Right kidney (tissue), 1 donor: ENCODE results near the gene TTC21A.
"Not testable (repeated sequence)": the region's sequence is repeated elsewhere in the genome, so short reads cannot be mapped to it uniquely, and the experiment has no call there.

Source experiments
- DNase-seq: peaks from one replicate; pipeline ENCODE4 v3.0.0-alpha.2; 2016

The TTC21A gene

DNA sequence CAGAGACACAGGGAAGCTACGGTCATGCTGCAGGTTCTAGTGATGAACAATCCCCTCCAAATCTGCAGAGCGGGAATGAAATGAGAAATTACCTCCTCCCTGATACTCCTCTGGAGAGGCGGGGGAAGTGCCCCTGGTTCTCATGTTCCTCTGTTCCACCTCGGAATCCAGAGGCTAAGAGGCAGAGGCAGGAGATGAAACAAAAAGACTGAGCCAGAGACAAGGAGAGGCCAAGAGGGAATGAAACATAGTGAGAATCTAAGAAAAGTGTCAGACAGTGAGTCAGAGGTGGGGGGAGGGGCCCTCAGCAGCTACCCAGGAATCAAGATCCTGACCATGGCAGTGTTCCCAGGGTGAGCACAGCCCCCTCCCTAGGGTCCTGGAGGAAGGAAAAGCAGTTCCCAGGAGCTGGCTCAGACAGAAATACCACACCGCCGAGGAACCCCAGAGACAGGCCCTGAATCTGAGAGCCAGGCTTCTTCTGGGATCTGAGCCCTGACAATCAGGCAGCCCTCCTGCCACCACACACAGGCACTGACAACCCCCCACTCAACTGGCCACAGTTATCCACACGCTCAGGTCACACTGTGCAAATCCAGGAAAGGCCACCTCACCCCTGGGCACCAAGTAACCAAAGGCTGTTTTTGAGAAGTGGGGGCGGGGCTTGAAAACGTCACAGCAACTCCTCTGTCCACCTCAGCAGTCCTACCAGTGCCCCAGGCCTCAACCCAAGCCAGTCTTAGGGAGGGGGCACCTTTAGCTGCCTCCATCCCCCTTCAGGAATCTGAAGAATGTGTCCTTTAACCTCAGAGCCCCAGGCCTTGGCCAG lies 43.5 kb downstream of the TTC21A start:
- peak; percentile 70 for DNase-seq

DNA sequence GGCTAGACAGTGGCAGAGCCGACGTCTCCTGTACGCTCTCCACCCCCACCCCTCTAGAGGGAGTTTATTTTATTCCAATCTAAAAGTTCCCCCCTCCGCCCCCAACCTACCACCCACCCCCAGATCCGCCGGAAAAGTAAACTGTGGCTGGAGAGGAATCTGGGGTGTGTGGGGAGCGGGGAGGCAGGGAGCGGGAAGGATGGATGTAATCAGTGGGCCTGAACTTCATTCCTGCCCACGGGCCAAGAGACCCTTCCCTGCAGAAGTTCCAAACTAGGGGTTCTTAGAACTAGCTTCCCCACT lies 46.4 kb downstream of the TTC21A start:
- no peak for DNase-seq

DNA sequence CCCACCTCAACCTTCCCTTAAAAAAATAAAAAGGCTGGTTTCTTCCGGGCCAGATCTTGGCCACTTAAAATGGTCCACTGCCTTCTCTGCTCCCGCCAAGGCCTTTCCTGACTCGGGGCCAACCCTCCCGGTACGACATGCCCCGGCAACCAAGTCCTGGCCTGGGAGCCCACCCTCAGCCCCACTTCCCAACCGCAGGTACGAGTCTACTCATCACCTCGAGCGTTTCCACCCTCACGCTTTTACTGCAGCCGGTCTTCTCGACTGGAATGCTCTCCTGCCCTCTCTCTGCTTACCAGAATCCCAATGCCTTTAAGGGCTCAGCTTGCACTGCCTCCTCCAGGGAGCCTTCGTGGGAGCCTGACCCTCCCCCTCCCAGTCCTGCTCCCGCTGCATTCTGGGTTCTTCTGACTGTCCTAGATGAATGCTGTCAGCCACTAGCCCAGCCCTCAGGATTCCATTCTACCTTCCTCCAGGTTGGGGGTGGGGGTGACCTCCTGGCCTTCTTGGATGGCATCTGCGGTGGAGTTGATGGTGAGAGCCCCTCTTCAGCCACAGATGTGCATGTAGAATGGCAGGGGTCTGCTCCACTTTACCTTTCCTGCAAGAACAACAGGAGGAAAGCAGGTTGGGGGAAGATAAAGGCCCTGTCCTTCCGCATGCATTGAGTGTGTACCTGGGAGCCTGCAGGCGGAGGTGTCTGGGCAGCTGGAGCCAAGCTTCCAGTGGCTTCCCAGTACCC lies 47.0 kb downstream of the TTC21A start:
- DNase-seq = peak; percentile 57

DNA sequence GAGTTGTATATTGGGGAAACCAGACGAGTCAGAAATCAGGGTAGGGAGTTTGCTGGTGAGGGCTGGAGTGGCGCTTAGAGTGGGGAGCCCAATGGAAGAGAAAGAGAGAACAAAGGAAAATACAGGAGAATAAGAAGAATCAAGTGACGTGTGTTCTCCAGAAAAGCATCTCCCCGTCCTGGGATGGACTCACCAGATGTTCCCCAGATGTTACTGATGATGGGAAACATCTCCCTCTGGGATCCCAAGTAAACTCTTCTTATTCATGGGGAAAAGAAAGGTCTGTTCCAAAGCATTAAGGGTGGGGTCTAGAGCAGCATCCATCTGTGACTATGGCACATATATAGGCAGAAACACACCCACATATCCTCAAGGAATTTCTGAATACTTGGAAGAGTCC lies 48.9 kb downstream of the TTC21A start:
- no peak for DNase-seq

DNA sequence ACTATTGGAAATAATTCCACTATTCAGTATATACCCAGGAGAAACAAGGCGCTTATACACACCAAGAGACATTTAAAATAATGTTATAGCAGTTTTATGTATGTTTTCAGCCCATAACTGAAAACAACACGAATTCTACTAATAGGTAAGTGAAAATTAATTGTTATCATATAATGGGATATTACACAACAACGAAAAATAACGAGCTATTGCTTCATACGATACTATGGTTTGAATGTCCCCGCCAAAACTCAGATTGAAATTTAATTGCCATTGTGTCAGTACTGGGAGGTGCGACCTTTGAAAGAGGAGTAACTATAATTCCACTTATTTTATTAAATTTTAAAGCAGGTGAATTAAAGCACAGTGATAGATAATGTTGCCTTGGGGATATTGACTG lies 49.9 kb downstream of the TTC21A start:
- no peak for DNase-seq

DNA sequence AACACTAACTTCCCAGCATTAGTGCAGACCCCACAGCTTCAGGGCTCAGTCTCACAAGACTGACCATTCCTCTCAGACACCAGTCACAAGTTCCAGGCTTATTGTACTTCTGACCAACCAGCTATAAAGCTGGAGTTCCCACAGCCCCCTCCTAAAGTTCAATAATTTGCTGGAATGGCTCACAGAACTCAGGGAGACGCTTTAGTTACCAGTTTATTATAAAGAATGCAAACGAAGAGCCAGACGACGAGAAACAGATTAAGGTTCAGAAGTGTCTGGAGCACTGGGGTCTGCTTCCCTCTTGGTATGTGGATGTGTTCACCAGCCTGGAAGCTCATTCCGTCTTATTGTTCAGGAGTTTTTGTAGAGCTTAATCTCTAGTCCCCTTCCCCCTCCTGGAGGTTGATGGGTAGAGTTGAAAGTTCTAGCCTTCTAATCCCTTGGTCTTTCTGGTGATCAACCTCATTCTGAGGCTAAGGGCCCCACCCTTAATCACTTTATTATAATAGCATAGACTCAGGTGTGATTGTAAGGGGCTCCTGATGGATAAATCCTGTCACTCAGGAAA lies 50.8 kb downstream of the TTC21A start:
- no peak for DNase-seq

DNA sequence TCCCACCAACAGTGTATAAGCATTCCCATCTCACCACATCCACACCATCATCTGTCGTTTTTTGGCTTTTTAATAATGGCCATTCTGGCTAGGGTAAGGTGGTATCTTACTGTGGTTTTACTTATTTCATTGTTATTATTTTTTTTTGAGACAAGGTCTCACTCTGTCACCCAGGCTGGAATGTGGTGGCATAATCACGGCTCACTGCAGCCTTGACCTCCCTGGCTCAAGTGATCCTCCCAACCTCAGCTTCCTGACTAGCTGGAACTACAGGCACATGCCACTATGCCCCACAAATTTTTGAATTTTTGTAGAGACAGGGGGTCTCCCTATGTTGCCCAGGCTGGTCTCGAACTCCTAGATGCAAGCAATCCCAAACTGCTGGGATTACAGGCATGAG lies 56.9 kb downstream of the TTC21A start:
- DNase-seq = no peak

DNA sequence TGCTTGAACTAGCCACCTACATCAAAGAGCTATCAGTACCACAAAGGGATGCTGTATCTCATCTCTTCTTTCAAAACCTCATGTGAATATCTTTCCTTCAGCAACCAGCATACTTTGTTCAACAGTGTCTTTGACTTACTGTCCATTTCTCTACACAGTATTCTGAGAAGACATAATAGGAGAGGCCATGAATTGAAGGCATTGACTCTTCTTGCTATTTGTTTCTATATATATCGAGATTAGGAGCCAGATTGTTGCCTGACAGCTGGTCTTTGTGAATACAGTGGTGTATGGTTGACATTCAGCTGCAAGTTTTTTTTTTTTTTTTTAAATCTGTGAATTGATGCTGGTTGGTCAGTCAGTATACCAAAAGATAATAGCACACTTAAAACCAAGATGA lies 58.0 kb downstream of the TTC21A start:
- DNase-seq = peak; percentile 0

DNA sequence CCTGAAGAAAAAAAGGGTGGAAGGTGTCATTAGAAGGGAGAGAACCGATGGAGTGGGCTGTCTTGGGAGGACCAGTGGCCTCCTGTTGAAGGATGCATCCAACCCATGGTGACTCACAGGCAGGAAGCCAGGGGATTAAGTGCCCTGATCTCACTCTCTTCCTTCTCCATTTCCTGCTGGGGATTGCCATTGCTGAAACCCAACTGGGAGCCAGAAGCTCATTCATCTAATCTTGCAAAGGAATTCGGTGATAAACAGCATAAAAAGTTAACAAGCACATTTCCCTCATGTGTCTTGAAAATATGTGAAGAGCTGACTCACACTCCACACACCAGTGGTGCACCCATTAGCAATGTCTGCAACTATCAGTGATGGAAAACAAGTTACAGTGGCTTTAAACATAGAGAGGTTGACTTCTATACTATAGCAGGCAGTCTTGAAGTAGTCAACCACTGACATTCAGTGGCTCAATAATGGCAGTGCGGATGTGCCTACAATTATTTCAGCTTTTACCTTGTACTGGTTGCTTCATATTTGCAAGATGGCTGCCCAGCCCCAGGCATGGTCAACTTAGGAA lies 58.7 kb downstream of the TTC21A start:
- peak; percentile 0 for DNase-seq

DNA sequence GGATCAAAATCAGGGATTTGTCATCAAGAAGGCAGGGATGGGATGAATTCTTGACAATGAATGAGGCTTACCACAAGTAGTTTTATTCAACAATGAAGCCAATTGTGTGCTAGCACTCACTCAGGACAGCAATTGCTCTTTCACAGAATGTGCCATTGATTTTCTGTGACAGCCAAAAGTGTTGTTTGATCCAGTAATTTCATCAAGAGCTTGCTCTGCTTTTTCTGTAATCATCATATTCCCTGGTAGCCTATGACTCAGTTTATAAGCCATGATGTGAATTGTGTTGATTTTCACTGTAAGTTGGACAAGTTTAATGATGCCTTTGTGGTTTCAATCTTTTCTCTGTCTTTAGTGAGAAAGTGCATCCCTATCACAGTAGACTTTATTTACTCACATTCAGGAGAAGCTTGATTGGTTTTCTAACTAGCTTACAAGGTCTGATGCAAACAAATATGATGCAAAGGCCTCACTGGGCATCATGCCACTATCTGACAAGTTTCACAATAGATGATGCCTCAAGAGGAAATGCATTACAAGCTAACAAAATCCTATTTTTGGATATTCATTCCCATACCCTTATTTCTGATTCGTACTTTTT lies 59.6 kb downstream of the TTC21A start:
- peak; percentile 0 for DNase-seq

DNA sequence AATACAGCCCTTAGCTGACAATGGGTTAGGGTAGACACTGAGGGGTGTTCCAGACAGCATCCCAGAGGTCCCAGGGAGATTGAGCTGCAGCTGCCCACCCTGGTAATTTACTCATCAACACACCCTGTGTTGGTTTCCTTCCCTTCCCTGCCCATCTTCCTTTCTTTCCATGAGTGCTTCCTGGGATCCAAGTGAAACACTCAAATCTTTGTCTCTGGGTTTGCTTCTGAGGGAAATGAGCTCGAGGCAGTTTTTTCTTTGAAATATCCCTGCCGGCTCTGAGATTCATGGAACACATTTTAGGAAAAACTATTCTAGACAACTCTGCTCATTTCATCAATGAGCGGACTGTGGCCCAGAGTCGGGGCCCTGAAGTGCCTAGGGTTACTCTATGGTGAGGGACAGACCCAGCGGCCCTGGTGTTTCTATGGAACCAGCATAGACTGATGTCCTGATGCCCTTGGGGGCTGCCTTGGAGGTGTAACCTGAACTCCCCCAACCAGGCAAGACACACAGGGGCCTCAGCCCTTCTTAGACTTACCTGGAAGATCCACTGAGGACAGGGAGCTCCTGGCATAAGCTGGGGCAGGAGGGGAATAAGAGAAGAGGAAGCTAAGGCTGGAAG lies 60.8 kb downstream of the TTC21A start:
- peak; percentile 0 for DNase-seq

DNA sequence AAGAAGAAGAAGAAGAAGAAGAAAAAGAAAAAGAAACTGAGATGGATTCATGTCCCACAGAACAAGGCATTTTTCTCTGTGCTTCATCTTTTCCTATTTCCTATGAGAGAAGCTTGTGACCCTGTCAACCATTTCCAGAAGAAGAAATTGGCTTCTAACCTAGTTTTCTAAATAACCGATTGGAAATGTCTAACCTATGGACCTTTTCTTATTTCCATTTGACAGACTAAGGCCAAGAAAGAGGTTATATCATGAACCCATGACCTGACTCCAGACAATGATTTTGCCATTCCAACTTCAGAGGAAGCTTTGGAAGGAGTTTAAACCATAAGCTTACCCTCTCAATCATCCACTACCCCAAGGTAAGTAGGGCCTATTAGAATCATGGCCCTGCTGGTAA lies 62.2 kb downstream of the TTC21A start:
- DNase-seq = no peak

DNA sequence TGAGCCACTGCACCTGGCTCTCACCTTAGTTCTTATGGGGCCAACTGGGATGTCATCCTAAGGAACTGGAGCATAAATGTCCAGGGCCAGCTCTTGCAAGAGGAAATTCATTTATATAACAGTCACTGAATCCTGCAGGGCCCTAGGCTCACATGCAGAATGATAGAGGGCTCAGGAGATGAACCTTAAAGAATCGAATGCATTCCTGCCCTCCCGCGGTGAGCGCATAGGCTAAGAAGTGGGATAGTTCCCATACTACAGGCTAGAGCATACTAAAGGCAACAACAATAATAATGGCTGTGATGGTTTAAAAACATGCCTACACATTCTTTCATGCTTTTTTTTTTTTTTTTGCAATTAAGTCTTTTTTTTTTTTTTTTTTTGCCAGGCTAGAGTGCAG lies 63.0 kb downstream of the TTC21A start:
- DNase-seq = no peak

DNA sequence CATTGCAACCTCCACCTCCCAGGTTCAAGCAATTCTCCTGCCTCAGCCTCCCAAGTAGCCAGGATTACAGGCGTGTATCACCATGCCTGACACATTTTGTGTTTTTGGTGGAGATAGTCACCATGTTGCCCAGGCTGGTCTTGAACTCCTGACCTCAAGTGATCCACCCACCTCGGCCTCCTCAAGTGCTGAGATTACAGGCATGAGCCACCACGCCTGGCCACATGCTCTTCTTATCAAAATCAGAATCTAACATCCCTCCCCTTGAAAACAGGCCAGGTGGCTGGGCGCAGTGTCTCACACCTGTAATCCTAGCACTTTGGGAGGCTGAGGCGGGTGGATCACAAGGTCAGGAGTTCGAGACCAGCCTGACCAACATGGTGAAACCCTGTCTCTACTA lies 63.4 kb downstream of the TTC21A start:
- not testable (repeated sequence) for DNase-seq

DNA sequence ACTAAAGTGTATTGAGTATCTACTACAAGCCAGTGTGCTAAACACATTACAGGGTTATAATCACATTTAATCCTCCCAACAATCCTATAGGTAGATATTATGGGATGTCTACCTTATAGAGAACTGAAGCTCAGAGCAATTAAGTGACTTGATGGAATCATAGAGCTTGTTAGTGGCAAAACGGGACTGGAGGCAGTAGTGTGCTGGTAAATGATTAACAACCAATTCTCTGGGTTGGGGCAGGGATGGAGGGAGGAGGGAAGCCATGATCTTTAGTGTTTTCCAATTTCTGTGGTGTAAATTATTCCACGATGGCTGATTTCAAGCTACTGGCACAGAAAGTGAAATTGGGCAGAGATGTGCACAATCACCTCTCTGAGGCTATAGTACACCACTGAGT lies 64.4 kb downstream of the TTC21A start:
- DNase-seq = no peak

DNA sequence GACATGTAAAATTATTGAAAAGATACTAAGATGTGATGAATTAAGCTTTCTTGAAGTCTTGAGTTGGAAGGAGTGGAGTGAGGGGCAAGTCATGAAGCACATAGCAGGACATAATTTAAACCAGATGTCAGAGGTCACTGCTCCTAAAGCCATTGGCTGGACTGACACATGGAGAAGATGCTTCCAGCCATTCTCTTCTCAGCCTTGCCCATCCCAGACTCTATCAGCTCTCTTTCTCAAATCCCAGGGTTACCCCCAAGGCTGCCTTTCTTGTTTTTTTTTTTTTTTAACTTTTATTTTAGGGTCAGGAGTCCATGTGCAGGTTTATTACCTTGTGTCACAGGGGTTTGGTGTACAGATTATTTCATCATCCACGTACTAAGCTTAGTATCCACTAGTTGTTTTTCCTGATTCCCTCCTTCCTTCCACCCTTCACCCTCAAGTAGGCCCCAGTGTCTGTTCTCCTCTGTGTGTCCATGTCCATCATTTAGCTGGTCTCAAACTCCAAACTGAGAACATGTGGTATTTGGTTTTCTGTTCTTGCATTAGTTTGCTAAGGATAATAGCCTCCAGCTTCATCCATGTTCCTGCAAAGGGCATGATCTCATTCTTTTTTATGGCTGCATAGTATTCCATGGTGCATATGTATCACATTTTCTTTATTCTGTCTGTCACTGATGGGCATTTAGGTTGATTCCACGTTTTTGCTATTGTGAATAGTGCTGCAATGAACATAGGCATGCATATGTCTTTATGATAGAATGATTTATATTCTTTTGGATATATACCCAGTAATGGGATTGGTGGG lies 66.0 kb downstream of the TTC21A start:
- no peak for DNase-seq

DNA sequence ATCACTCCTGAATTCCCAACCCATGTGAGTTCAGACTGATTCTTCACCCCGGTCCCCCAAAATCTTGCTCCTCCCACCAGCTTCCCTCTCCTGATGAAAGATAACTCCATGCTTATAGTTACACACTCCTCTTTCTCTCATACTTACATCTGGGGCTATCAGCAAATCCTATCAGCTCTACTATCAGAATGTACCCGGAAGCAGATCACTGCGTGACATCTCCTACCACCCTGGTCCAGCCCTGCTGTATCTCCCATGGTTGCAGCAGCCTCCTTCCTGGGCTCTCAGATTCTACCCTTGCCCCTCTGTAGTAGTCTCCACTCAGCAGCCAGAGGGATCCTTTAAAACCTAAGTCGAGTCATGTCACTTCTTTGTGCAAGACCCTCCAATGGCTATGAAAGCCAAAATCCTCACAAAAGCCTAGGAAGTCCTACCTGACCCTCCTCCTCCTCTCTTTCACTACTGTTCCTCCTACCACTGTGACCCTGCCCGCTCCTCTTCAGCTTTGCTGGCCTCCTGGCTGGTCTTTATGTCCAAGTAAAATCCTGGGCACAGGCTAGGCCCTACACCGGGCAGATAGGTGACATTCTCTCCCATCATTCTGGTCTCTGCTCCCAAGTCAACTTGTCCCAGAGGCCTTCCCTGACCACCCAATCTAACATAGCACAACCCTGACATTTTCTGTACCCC lies 68.7 kb downstream of the TTC21A start:
- DNase-seq = no peak

DNA sequence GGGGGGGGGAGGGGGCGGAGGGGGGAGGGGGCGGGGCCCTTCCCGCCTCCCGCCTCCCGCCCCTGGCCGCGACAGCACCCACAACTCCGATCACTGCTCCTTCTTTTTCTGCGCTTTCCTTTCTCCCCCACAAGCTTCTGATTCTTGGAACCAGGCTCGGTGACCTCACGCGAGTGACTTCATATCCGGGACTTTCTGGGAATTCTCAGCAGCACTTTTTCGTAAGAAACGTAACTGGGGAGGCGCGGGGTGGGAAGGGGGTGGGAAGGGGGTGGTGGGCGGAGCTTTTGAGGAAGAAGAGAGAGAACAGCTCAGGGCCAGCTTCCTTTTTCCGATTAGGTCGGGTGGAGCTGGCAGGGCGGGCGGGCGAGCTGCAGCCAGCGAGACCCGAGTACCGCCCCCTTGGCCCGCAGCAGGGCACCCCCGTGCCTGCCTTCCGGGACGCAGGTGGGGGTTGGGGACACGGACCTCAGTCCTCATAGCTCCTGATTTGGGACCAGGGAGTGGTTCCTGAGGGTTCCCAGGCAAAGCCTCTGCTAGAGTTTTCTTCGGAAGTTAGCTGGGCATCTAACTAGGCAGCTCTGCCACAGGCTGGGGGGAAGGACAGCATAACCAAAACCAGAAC lies 70.3 kb downstream of the TTC21A start:
- peak; percentile 84 for DNase-seq

DNA sequence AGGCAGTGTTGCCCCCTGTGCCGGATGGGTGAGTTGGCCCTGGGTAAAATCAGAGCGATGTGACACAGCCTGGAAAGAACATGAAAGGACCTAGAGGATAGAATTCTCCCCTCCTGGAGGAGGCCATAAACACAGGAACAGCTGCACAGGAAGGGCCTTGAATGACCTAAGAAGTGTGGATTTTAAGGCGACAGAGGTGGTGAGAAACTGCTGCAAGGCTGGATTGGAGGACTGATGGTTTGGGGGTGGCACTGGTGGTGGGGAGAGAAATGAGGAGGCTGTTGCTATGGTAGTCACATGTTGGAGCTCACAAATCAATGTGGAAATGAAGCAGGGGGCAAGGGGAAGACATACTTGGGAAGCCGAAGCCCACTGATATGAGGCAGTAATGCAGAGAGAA lies 71.1 kb downstream of the TTC21A start:
- DNase-seq = no peak

DNA sequence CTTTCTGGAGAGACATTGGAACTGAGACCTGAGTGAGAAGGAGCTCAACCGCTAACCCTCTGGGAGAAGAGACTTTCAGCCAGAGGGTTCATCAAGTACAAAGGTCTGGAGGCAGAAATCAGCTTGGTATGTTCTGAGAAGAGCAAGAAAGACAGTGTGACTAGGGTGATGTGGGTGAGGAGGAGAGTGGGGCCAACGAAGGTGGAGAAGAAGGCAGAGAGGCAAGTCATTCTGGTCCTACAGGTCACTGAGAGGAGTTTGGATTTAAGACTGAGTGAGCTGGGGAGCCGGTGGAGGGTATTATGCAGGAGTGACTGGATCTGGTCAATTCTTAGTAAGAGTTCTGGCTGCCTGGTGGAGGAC lies 72.7 kb downstream of the TTC21A start:
- DNase-seq = no peak
